ENCODE measurements around the gene ZC2HC1B. TPM values are rescaled to one million over a fixed set of nuclear protein-coding genes. Genes with fewer than 3 reads are reported as not detected.

The ZC2HC1B gene
- total RNA-seq, 1 experiment from 2014 or later: not detected

- Histone ChIP-seq H4K91ac (ENCODE audit: insufficient read length, low read depth, low read length) (no peak overlapping the region), H3K4ac (ENCODE audit: low read depth, low read length) (no peak overlapping the region), H3K18ac (ENCODE audit: insufficient read length, low read depth, low read length) (no peak overlapping the region), H2BK120ac (ENCODE audit: low read depth, low read length, poor library complexity, severe bottlenecking) (no peak overlapping the region), H3K27me3 (ENCODE audit: insufficient read depth, low read length) (no peaks in the 10 kb centered on the region), H2BK20ac (ENCODE audit: low read depth, low read length, poor library complexity, severe bottlenecking) (no peak overlapping the region), H3K27ac (ENCODE audit: insufficient read length, low read depth, low read length) (no peak overlapping the region), H3K79me2 (ENCODE audit: insufficient read depth, low read length) (no peaks in the 10 kb centered on the region), H3K23me2 (ENCODE audit: insufficient read length, low read depth, low read length, poor library complexity, severe bottlenecking) (no peaks in the 10 kb centered on the region), H3K4me2 (ENCODE audit: insufficient read depth, insufficient read length, low read length) (no peak overlapping the region), H2BK15ac (ENCODE audit: low read depth, low read length) (no peak overlapping the region), H3K23ac (ENCODE audit: insufficient read length, low read depth, low read length) (no peak overlapping the region), H3K9ac (ENCODE audit: extremely low read depth, insufficient read length, low read length) (no peak overlapping the region), H3K56ac (ENCODE audit: insufficient read length, low read depth, low read length) (no peak overlapping the region), H4K20me1 (ENCODE audit: control insufficient read depth, insufficient read depth, insufficient read length) (no peaks in the 10 kb centered on the region), H2AFZ (ENCODE audit: low read length) (no peak overlapping the region), H3K9me3 (ENCODE audit: control insufficient read depth, low read depth, low read length) (no peaks in the 10 kb centered on the region), H2BK12ac (ENCODE audit: insufficient read length, low read depth, low read length) (no peak overlapping the region), H3T11ph (ENCODE audit: low read length) (no peak overlapping the region), H4K5ac (ENCODE audit: insufficient read length, low read depth, low read length) (no peak overlapping the region), H3K4me1 (ENCODE audit: insufficient read depth, low read length) (no peaks in the 10 kb centered on the region), H3K79me1 (ENCODE audit: insufficient read depth, low read depth, low read length, poor library complexity, severe bottlenecking) (no peaks in the 10 kb centered on the region), H2BK5ac (ENCODE audit: insufficient read length, low read length) (no peak overlapping the region), H4K8ac (replicated peaks; ENCODE audit: insufficient read length, low read depth, low read length) (no peak overlapping the region), H3K14ac (ENCODE audit: insufficient read depth, low read length) (no peak overlapping the region), H2AK5ac (ENCODE audit: insufficient read length, low read length) (no peak overlapping the region)
- no peak overlapping the region for H3K27ac Mint-ChIP-seq
- H3K4me1 Mint-ChIP-seq: peaks cover 24 to 31% of the 10 kb centered on the region in 2 experiments
- H3K4me3 Mint-ChIP-seq: no peak overlapping the region
- H3K27me3 Mint-ChIP-seq (ENCODE audit: low read depth): peaks cover 4% of the 10 kb centered on the region
- no CpG with 5 or more reads among the region's 1 CpG for WGBS (ENCODE audit: extremely low coverage, insufficient read length, low lambda C conversion rate)
- no peak for DNase-seq
- no peak for TF ChIP-seq CTCF (conservative IDR thresholded peaks at IDR 0.05)
- H3K36me3 Mint-ChIP-seq (ENCODE audit: insufficient read depth in 1 of 3, low read depth in 3 of 3): peaks cover 17 to 45% (median 23%) of the 10 kb centered on the region in 3 experiments
- H3K9me3 Mint-ChIP-seq: peaks cover 34 to 44% of the 10 kb centered on the region in 2 experiments
These were observed 64.6 kb downstream of the ZC2HC1B start for GRCh38 chr6:143928853-143929252.
